HTERT RPE-1 (cell line): ENCODE measurements around the gene GRB10.

ENCODE experiments used
- in situ Hi-C: fragments of 300-500 bp; cut with MboI; formaldehyde crosslinking; loops from 4 replicates; pipeline ENCODE4 v1.14.3; 2020; ENCODE audit warnings: low sequenced_read_pairs

Gene GRB10

DNA sequence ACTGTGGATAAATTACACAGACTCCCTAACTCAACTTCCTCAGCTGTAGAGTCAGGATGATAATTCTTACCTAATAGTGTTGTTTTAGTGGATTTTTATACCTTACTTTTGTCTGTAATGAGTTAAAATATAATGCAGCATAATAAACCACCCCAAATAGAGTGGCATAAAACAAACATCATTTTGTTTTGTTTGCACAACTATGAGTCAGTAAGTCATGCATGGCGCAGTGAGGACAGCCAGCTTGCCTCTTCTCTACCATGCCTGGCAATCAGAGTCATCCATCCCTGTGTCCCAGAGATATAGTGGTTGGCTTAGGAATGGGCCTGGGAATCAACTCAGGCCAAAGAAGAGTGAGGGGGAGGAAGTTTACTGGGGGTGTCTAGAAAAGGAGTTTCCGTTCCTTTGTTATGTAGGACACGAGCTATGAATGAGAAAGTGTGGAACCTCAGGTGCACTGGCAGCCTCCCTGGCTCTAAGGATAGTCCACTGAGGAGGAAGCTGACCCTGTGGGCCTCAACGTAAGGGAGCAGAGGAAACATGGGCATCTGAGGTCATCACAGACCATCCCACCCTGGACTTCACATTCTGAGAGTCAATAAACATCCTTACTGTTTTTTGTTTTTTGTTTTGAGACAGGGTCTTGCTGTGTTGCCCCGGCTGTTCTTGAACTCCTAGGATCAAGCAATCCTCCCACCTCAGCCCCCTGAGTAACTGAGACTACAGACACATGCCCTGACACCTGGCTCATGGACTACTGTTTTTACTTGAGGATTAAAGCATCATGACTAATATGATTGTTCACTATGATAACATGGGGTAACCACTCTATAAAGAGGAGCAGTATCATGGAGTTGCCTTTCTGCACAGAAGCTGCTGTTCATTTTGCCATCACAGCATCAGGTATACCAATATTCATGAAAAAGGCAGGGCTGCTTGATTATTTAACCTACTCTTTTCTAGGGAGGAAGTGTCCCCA is 21.0 kb upstream of the GRB10 start:
- in situ Hi-C loops, result no loop called here

DNA sequence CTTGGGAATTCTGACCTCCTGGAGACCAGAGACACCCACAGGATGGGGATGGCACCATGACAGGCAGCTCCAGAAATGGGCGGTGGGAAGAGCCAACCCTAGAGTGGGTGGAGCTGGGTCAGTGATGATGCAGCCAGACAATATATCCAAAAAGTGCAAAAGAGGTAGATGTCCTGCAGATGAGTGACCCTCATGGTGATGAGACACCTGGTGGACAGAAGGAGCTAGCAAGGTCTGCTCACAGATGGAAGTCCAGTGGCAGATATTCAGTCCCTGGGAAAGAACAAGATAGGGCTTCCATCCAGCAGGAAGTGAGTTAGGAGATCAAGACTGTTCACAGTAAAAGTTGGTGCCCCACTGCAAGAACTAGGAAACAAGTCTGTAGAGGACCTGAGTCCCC is 19.2 kb upstream of the GRB10 start:
- in situ Hi-C loops, result no loop called here

DNA sequence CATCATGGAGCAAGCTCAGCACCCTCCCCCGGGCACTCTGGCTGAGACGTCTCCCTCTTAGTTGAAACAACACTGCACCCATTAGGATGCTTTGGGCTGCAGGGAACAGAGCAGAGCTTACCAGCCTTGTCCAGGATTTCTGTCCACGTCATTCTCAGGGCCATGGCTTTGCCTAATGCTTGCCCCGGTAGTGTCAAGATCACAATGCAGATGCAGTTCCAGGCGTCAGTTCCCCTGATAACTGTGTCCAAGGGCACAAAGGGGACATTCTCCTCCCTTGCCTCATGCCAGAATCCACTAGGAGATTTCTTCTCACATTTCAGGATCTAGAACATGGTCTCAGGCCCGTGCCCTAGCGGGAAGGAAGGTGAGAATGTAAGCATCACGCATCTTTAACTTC is 17.2 kb upstream of the GRB10 start:
- in situ Hi-C loops, result no loop called here

DNA sequence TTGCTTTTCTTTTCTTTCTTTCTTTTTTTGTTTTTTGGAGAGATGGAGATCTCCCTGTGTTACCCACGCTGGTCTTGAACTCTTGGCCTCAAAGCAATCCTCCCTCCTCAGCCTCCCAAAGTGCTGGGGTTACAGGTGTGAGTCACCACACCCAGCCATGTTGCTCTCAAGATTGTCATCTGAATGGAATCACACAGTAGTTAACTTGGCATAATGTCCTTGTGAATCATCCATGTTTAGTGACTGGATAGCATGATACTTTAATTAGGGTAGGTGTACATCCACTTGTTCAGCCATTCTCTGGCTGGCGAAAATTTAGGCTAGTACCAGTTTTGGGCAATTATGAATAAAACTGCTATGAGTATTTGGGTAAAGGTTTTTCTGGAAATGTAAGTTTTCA is 15.4 kb upstream of the GRB10 start:
- in situ Hi-C loops, result no loop called here

DNA sequence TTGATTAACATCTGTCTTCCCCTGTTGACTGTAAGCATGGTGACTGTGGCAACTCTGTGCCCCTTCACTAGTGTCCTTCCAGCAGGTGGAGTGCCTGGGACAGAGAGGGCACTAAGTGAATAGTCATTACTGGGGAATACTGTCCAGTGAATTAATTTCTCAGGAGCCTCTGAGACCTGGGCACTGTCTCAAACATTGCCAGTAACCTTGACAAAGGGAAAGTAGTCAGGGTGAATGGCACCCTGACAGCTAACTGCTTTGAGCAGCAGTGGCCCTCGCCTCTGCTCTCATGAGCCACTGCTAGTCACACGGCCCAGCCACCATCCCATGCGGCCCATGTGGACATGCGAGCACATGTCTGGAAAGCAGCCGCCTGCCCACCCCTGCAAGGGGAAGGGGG is 13.1 kb upstream of the GRB10 start:
- in situ Hi-C loops, result no loop called here

DNA sequence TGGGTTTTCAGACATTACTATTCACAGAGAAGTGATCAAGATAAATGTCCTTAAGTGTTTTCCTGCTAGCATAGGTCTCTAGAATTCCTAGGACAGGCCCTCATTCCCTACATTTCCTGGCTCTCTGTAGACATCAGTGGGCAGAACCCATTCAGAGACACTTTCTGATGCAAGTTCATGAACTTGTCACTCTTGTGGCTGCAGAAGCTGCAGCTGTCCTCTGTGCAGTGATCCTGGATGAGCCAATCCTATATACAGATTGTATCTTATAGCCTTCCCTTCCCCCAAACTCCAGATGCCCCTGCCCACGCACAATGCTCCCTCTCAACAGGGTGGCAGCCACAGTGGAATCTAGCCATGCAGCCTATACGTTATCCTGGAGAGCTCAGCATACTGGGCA is 12.6 kb upstream of the GRB10 start:
- in situ Hi-C loops, result no loop called here

DNA sequence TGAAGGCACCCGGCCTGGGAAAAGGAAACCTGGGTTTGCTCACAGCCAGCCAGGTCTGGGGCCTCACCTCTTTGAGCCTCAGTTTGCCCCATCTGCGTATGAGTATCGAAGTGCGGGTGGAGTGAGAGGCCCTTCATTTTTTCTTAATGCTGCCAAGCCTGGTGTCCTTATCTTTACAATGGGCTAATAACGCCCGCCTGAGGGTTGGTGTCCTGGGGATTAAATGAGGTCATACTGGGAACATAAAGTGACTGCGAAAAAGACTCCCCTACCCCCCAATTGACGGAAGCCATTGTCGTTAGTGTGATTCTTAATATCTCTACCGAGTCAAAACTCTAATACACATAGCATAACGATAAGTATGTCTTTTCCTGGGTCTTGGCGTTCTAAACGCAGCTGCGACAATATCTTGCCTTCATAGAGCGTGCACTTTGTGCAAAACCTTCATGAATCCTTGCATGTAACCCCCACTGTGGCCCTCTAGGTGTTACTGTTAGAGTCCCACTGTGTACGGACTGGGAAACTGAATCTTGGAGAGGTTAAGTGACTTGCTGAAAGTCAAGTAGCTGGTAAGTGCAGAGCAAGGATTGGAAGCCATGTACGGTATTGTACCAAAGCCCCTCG is 11.4 kb upstream of the GRB10 start:
- in situ Hi-C loops, result no loop called here

DNA sequence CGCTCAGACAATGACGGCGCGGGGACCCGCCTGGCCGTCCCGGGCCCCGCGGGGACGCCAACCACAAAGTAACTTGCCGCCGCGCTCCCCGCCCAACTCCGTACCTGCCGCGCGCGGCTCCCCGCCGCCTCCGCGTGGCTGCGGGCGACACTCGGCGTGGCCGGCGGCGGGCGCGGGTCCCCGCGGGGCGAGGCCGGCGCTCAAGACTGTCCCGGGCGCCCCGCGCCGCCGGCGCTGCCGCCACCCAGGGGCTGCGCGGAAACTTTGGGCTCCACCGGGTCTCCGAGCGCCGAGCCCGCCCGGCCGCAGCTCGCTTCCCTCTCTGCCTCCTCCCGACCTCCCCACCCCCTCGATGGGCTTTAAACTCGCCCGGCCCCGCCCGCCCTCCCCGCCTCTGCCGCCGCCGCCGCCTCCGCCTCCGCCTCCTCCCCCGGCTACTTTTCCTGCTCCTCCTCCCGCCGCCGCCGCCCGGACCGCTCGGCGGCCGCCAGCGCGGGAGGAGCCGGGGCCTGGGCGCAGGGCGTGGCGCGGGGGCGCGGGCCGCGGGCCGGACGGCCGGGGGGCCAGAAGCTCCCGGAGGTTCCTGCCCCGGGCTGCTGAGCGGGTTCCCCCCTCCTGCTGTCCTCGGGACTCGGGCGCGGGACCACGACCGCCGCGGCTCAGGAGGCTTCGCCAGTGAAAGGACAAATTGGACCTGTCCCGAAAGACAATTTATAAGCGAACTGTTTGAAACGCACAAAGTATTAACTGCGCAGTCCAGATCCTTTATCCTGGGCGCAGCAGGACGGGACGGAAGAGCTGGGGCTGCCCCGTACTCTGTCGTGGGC is 10.6 kb upstream of the GRB10 start:
- in situ Hi-C loops, result no loop called here

DNA sequence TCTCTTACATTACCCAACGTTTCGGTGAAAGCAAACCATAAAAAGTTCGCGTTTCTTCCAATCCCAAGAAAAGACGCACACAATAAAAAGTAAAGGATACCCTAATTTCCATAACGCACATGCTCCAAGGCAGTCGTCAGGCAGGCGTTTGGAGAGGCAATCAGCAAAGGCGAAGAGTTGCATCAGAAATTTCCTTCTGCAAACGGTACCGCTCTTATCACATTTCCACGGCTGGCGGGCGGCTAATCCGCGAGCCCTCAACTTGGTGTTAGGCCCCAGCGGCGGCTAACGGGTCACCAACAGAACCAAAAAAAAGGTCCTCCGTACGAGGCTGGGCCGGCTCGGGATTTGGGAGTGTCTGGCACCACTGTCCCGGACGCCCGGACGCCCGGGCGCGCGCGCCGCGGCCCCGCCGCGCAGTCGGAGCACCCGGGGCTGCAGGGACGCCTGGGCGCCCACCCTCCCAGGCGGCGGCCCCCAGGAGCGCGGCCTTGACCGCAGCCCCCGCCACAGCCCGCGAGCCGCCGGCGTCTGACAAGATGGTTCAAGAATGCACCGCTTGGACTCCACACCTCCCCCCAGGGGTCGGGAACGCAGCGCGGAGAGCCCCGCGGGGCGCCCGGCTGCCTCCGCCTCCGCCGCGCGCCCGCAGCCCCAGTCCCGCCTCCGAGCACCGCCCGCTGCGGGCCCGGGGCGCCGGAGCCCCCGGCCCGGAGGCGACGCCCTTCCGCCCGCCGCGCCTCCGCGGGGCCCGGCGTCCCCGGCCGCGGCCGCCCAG is 9.8 kb upstream of the GRB10 start:
- in situ Hi-C loops, result no loop called here

DNA sequence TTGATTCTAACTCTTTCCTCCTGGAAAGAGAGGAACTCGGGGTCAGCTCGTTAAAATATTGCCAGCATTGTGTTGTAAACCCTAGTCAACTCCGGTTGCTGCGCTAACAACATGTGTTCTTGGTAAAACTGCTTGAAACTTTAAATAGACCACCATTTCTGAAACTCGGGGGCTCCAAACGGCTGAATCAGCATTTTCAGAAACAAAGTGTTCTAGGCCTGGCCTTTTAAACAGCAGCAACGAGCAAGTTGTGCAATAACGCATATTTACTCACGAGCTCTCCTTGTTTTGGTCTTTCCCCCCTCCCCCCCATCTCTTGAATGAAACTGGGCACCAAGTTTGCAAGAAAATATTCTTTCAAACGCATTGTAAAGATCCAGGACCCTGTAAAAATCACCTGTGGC is 9.2 kb upstream of the GRB10 start:
- in situ Hi-C loops, result no loop called here

DNA sequence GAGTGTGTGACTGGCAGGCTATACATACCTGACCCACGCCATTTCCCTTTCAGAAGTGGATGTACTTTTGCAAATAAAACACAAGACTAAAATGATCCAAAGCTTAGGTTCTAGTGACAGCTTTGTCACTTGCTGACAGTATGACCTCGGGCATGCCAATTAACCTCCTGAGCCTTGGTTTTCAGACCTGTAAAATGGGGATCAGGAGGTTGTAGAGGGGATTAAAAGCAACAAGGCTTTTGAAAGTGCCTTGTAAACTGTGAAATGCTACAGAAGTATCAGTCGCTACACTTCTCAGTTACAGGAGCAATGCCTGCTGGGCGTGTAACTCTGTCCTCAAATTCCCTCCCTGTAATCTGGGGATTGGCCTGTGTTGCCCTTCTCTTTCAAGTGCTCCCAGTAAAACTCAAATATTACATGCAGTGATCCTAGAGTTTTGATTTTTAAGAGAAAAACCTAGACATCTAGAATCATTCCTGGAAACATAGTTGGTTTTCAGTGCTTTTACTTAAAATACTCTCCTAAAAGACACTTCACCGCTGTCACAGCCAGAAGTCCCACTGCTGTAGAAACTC is 8.8 kb upstream of the GRB10 start:
- in situ Hi-C loops, result no loop called here

DNA sequence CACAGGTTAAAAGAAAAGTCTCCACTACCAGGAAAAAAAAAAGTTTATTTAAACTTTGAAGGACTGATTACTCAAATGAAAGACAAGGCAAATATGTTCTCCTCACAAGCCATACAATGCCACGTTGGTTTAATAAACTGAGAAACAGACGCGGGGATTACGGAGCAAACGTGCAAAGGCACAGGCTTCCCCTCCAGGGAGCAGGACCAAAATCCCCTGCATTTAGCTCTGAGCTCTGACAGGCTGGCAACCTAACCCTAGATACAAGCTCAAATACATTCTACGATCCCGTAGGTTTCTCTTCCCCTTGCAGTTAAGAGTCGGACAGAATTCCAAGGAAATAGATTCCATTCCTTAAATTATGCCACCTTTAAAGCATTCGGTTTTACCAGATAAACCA is 7.7 kb upstream of the GRB10 start:
- in situ Hi-C loops, result no loop called here

DNA sequence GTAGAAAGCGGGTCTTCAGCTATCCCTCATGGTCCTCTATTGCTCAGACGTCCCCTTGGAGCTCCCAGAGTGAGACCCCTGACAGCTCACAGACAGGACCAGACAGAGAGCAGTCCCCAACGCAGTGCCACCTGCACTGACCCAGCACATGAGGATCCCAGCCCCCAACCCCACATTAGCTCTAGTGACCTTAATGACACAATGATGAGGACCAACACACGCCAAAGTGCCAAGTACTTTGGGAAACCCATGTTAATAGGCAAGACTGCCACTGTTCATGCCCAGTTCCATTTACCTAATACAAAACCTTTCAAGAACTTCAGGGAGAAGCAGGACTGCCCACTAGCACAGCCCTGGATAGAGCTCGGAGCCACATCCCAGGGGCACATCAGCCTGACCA is 5.7 kb upstream of the GRB10 start:
- in situ Hi-C loops, result no loop called here

DNA sequence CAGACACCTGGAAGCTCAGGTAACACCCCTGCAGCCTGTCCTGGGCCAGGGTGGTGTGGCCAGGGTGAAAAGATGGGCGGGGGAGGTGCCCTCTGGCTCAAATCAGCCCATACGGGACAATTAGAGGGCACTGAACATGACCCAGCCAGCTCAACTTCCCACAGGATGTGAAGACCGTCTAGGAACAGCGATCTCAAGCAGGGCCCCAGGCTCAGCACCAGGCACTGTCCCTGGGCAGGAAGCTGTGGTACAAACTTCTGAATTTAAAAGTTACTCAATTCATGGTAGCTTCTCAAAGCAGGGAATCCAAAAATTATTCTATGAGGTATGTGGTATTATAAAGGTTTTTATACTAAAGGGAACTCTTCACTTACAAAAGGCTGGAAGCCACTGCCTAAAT is 5.1 kb upstream of the GRB10 start:
- in situ Hi-C loops, result no loop called here

DNA sequence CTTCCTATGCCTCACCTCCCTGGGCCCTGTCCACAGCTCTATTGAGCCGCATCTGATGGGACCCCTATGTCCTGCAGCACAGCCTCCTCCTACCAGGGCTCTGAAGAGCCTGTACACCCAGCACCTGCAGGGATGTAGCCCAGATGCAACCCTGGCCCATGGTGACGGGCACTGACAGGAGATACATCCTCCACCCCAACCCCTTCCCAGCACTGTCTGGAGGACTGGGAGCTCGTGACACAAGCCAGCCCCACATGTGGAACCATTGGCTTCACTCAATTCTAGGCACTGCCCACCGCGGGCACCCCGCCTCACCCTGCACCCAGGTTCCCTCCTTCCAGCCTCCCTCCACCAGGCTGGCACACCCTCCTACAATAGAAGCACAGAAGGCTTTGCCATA is 2.6 kb upstream of the GRB10 start:
- in situ Hi-C loops, result no loop called here

DNA sequence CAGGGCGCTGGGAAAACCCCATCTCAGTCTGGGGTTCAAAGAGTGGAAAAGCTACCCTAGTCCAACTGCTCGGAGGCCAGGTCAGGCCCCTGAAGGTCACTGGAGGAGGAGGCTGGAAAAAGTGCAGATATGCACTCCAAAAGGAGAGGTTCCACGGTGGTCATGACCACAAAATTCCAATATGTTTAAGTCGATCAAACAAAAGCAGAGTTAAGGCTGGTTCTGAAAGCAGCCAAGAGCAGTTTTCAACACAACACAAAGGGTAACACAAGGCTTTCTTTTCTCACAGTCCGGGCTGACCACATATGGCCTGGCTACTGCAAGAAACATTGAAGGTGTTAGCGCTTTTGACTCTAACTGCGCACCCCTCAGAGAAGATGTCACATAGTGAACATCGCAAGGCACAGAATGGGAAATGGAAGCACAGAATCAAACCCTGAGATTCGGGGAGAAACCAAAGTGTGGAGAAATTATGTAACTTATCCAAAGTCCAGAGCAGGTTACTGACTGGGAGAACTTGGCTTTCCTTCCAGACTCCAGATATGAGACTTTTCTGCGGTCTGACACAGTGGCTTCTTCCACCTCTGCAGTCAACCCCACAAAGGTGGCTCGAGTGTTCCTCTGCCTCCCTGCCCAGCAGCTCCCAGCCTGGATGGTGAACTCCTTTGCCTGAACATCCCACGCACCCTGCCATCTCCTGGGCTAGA is 1.3 kb upstream of the GRB10 start:
- in situ Hi-C loops, result no loop called here

DNA sequence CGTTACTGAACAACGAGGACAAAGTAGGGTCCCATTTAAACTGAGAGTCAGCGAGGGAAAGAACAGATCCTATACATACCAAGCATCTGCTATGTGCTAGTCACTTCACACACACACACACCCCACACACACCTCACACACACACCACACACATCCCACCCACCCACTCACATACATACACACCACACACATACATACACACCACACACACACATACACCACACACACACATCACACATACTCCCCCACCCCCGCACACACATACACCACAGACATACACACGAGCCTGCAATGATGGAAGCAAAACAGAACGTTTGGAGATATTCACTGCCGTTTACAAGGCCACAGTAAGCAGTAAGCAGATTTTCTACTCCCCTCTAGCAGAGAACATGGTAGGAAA is 607 bp upstream of the GRB10 start:
- in situ Hi-C loops, result no loop called here

DNA sequence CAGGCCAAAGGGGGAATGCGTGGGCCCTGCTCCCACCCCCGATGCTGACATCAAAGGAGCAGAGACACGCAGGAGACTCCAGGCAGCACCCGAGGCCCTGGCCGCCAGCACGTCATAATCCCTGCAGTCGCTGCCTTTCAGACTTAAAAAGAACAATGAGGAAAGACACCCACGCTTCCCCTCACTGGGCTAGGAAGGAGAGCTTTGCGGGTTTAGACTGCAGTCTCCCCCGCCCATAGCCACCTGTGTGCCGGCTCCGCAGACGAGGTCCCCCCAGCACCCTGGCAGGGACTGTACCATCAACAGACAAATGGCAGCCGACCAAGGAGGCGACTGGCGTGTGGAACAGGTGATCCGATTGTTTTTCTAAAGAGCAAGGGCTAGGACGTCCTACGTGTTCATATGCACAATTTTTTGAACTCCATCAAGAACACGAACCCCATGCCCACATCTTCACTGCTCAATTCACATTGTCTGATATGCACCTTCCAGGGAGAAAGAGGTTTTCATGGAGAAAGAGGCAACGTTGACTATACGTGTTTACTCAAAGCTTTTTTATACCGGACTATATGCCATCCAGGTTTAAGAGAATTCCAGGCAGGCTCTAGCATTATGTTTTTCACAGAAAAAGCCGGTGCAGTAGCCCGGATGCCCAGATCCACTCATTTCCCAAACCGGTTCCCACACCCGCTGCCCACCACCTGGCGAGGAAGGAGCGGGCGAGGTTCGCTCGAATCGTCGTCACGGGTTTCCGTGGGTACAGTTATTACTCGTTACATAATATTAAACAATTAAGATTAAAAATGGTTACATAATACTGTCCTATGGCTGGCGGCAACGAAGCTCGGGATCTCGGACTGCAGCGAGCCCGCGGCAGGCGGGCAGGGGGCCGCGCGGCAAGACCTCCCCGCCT is 1.1 kb downstream of the GRB10 start:
- in situ Hi-C loops, result no loop called here

DNA sequence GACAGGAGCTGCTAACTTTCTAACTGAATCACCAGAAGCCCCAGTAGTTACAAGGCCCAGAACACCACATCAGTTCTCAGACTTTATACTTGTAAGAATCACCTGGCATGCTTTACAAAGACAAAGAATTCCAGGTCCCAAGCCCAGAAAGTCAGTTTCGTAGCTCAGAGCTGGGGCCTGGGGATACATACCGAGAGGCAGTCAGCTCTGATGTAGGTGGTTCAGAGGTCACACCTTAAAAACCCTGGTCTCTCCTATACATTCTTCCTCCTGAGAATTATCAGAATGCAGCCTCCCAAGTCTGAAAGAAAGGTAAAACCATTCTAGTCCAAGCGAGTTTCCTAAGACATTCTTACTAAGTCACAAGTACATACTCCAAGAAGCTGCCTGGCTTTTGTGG is 2.3 kb downstream of the GRB10 start:
- in situ Hi-C loops, result no loop called here
